GM12878 (cell line): ENCODE measurements around the gene PDE10A. TPM values are rescaled to one million over a fixed set of nuclear protein-coding genes. Genes with fewer than 3 reads are reported as not detected.

Experiments
- ATAC-seq: fragments of 200-7000 bp; cut with Tn5 transposase; 3 replicates; pipeline ENCODE4 v1.9.1; 2020; ENCODE audit warnings: mild to moderate bottlenecking, moderate library complexity
- BruUV-seq: library from RNA; stranded (reverse); fragments of 400-500 nt; replicated peaks from 2 replicates; lab custom pipeline; 2021; lab: Mats Ljungman, UMichigan
- CTCF ChIA-PET: fragments of 300-600 bp; sonication (Branson Sonifier 250); formaldehyde crosslinking; extraction: SDS; loops from one replicate; lab custom pipeline; 2021; ENCODE audit warnings: inconsistent platforms; lab: Yijun Ruan, JAX
- POLR2A ChIA-PET: fragments of 350-600 bp; formaldehyde crosslinking; extraction: SDS; loops from one replicate; lab custom pipeline; 2021; ENCODE audit warnings: inconsistent platforms; lab: Charles Lee
- RAD21 ChIA-PET: fragments of 300-600 bp; sonication (Branson Sonifier 250); formaldehyde crosslinking; loops from one replicate; lab custom pipeline; 2023; ENCODE audit warnings: antibody characterized with exemption; ENCODE audit not compliant: unreplicated experiment; lab: Charles Lee
- SMC1A ChIA-PET: fragments of 300-600 bp; sonication (Branson Sonifier 250); formaldehyde crosslinking; loops from one replicate; lab custom pipeline; 2023; ENCODE audit not compliant: unreplicated experiment, uncharacterized antibody; lab: Charles Lee
- DNase-seq: peaks from one replicate; pipeline ENCODE4 v3.0.0-alpha.2; 2011; ENCODE audit warnings: low read depth, low spot score
- FAIRE-seq: peaks from 3 replicates; lab custom pipeline; 2011; peaks lifted over from hg19 to GRCh38; lab: Jason Lieb, UNC
- H2AFZ ChIP-seq: 2 replicates; pipeline ENCODE4 v1.6.0; 2011; ENCODE audit warnings: low read depth, low read length, control low read depth; ENCODE audit not compliant: control insufficient read depth
- H3K27ac ChIP-seq: 2 replicates; pipeline ENCODE4 v1.5.1; 2011; ENCODE audit warnings: control low read depth; ENCODE audit not compliant: control insufficient read depth, insufficient read depth
- H3K27me3 ChIP-seq, 2 experiments: replicated peaks in 1 of 2; 2 replicates each; pipeline versions ENCODE4 v1.6.0 to v1.6.1; 2011; ENCODE audit warnings: low read length in 1 of 2; ENCODE audit not compliant: control insufficient read depth in 2 of 2, insufficient read depth in 2 of 2
- H3K36me3 ChIP-seq, 2 experiments: 2 replicates each; pipeline ENCODE4 v1.5.1; 2011; ENCODE audit warnings: low read length in 1 of 2; ENCODE audit not compliant: control insufficient read depth in 2 of 2, insufficient read depth in 2 of 2
- H3K4me1 ChIP-seq: 2 replicates; pipeline ENCODE4 v1.6.1; 2011; ENCODE audit warnings: mild to moderate bottlenecking, low read length, moderate library complexity, mixed read lengths; ENCODE audit not compliant: control insufficient read depth, insufficient read depth
- H3K4me2 ChIP-seq: 2 replicates; pipeline ENCODE4 v1.6.0; 2011; ENCODE audit warnings: control low read depth; ENCODE audit not compliant: control insufficient read depth, insufficient read depth
- H3K4me3 ChIP-seq: fragments of 200-600 bp; sonication (generic); 2 replicates; pipeline ENCODE4 v1.5.1; 2016
- H3K79me2 ChIP-seq: 2 replicates; pipeline ENCODE4 v1.6.0; 2011; ENCODE audit warnings: low read length; ENCODE audit not compliant: control insufficient read depth, insufficient read depth
- H3K9ac ChIP-seq: 2 replicates; pipeline ENCODE4 v1.8.0; 2011; ENCODE audit warnings: low read length, control low read depth, mixed read lengths; ENCODE audit not compliant: control insufficient read depth, insufficient read depth
- H3K9me3 ChIP-seq: replicated peaks from 3 replicates; pipeline ENCODE4 v1.5.1; 2011; ENCODE audit warnings: mild to moderate bottlenecking, low read length; ENCODE audit not compliant: control insufficient read depth, insufficient read depth
- H4K20me1 ChIP-seq: 2 replicates; pipeline ENCODE4 v1.6.0; 2011; ENCODE audit not compliant: control insufficient read depth, insufficient read depth
- ATF7 ChIP-seq: fragments of 450-650 bp; IDR thresholded peaks from 2 replicates; pipeline ENCODE4 v1.6.1; 2016; ENCODE audit warnings: low read depth, mild to moderate bottlenecking
- BHLHE40 ChIP-seq, 2 experiments: fragments of 450-650 bp in 1 of 2; IDR thresholded peaks; 2 replicates each; pipeline ENCODE4 v1.6.1; 2011 to 2017; ENCODE audit warnings: low read depth in 2 of 2, borderline replicate concordance in 1 of 2, improper control_type of control experiment in 1 of 2, low read length in 1 of 2, mild to moderate bottlenecking in 1 of 2
- HCFC1 ChIP-seq: fragments of 150-350 bp; IDR thresholded peaks from 2 replicates; pipeline ENCODE4 v1.6.1; 2014; ENCODE audit warnings: low read length
- HDAC6 ChIP-seq: fragments of 200-600 bp; sonication (generic); IDR thresholded peaks from one replicate; pipeline ENCODE4 v1.8.0; 2017; ENCODE audit warnings: antibody characterized with exemption; ENCODE audit not compliant: unreplicated experiment
- MYB ChIP-seq: fragments of 150-350 bp; IDR thresholded peaks from 2 replicates; pipeline ENCODE4 v1.6.1; 2014; ENCODE audit warnings: mild to moderate bottlenecking, low read depth, low read length, borderline replicate concordance
- MYC ChIP-seq: IDR thresholded peaks from 2 replicates; pipeline ENCODE4 v1.6.1; 2011; ENCODE audit warnings: mild to moderate bottlenecking, low read length, moderate library complexity, inconsistent platforms; ENCODE audit not compliant: insufficient read depth, insufficient replicate concordance, insufficient read length, severe bottlenecking
- NFIC ChIP-seq: IDR thresholded peaks from 2 replicates; pipeline ENCODE4 v1.6.1; 2012; ENCODE audit warnings: low read depth, mild to moderate bottlenecking, inconsistent platforms, low read length, moderate library complexity
- NFYA ChIP-seq: IDR thresholded peaks from 2 replicates; pipeline ENCODE4 v1.6.1; 2011; ENCODE audit warnings: low read depth, mild to moderate bottlenecking, low read length, improper control_type of control experiment, borderline replicate concordance
- NR2C2 ChIP-seq: IDR thresholded peaks from 2 replicates; pipeline ENCODE4 v1.6.1; 2011; ENCODE audit warnings: borderline replicate concordance, low read depth; ENCODE audit not compliant: control insufficient read depth, insufficient read length
- PAX8 ChIP-seq: fragments of 450-650 bp; IDR thresholded peaks from 2 replicates; pipeline ENCODE4 v1.6.1; 2017; ENCODE audit warnings: mild to moderate bottlenecking, moderate library complexity
- SMC3 ChIP-seq: IDR thresholded peaks from 2 replicates; pipeline ENCODE4 v1.6.1; 2011; ENCODE audit warnings: low read length, improper control_type of control experiment, borderline replicate concordance
- TCF3 ChIP-seq: IDR thresholded peaks from 2 replicates; pipeline ENCODE4 v1.6.1; 2012; ENCODE audit warnings: low read depth, mild to moderate bottlenecking, low read length, borderline replicate concordance; ENCODE audit not compliant: insufficient read depth
- WGBS: methylation state at CpG from one replicate; pipeline ENCODE4 v1.1.6; 2016; ENCODE audit warnings: low lambda C conversion rate; ENCODE audit not compliant: insufficient replicate concordance, insufficient coverage; ENCODE audit errors: missing lambda C conversion rate; 5-methylcytosine and 5-hydroxymethylcytosine counted together
- in situ Hi-C: fragments of 300-500 bp; cut with MboI; formaldehyde crosslinking; loops from 9 replicates; pipeline ENCODE4 v1.14.3; 2018; ENCODE audit warnings: mixed read lengths
- intact Hi-C: fragments of 100-400 bp; cut with micrococcal nuclease; formaldehyde crosslinking; loops from one replicate; pipeline ENCODE4 v1.14.2; 2022; ENCODE audit not compliant: unreplicated experiment
- polyA plus RNA-seq, 11 experiments: library from polyadenylated mRNA; depleted of rRNA in 4 of 11; unstranded in 6 of 11; stranded (reverse) in 5 of 11; fragments of >200 nt; fragmentation: Nextera tagmentation in 4 of 11; fragmentation: Illumina TruSeq in 1 of 11; extraction: Ambion mirVana in 4 of 11; extraction: Trizol in 1 of 11; gene quantifications; 1 replicate in 1 of 11; 2 replicates in 10 of 11; pipeline versions ENCODE4 v1.2.1 to v1.2.3, GENCODE V29; 2011 to 2016; ENCODE audit warnings: inconsistent platforms in 2 of 11, missing spikeins in 2 of 11, low read depth in 1 of 11
- total RNA-seq, 4 experiments: library from RNA; depleted of rRNA in 3 of 4; stranded (reverse); fragments of >200 nt in 3 of 4; fragmentation: Illumina TruSeq in 1 of 4; extraction: Trizol in 1 of 4; gene quantifications; 2 replicates each; pipeline versions ENCODE4 v1.2.1 to v1.2.3, GENCODE V29; 2013 to 2021
- TF ChIP-seq, protein P1 (sequence below): IDR thresholded peaks from 2 replicates; pipeline ENCODE4 v1.6.1; 2012; ENCODE audit warnings: improper control_type of control experiment, low read depth, low read length; ENCODE audit not compliant: insufficient replicate concordance

PDE10A gene
- total and polyA plus RNA-seq, 10 of the 15 experiments (the other 5 are each of a cell fraction or from before 2014, with no cell fraction given): under 0.01 to 1.3 (median 0.03) TPM; not detected in 2

- Histone ChIP-seq H3K36me3 (no peaks in the 10 kb centered on the region), H3K9me3 (no peaks in the 10 kb centered on the region), H3K4me3 (no peak overlapping the region), H2AFZ (no peak overlapping the region), H3K27me3 (no peaks in the 10 kb centered on the region), H3K9ac (no peak overlapping the region), H4K20me1 (no peaks in the 10 kb centered on the region), H3K4me1 (no peaks in the 10 kb centered on the region), H3K4me2 (no peak overlapping the region), H3K27ac (no peak overlapping the region), H3K79me2 (no peaks in the 10 kb centered on the region)
- in situ Hi-C loops: no loop called here
- ChIA-PET RAD21 (no interaction called here), POLR2A (no interaction called here), CTCF (no interaction called here), SMC1A (no interaction called here)
- DNase-seq (no peak), FAIRE-seq (no peak), ATAC-seq (no peak)
- 0% methylated on average over 1 of the region's 1 CpG for WGBS
- intact Hi-C loops: no loop called here
- BruUV-seq: no TSS peak
- TF ChIP-seq MYB (no peak), TCF3 (no peak)
These were observed 286.9 kb downstream of the PDE10A start for GRCh38 chr6:165376100-165376499.

GRCh38 chr6:165365371-165365770 is 297.7 kb downstream of the PDE10A start:
- ChIA-PET SMC1A (no interaction called here), POLR2A (no interaction called here), RAD21 (no interaction called here), CTCF (no interaction called here)
- no TSS peak for BruUV-seq
- ATAC-seq (no peak), FAIRE-seq (no peak), DNase-seq (no peak)
- no peak overlapping the region for H3K4me2 ChIP-seq
- 0% methylated on average over 1 of the region's 1 CpG for WGBS
- intact Hi-C loops (no loop called here), in situ Hi-C loops (no loop called here)
- no peaks in the 10 kb centered on the region for H3K9me3 ChIP-seq
- H3K4me3 ChIP-seq: no peak overlapping the region
- no peaks in the 10 kb centered on the region for H3K4me1 ChIP-seq
- H2AFZ ChIP-seq: no peak overlapping the region
- H3K79me2 ChIP-seq: no peaks in the 10 kb centered on the region
- H3K36me3 ChIP-seq: no peaks in the 10 kb centered on the region
- H3K27me3 ChIP-seq: no peaks in the 10 kb centered on the region
- H3K27ac ChIP-seq: no peak overlapping the region
- no peaks in the 10 kb centered on the region for H4K20me1 ChIP-seq
- H3K9ac ChIP-seq: no peak overlapping the region
- TF ChIP-seq HDAC6 (no peak), ATF7 (no peak), BHLHE40 (IDR thresholded peaks at IDR 0.05; ENCODE audit: borderline replicate concordance in 1 of 2, low read depth in 2 of 2, low read length in 1 of 2) (no peak), MYC (no peak), NFIC (no peak), SMC3 (no peak), NFYA (no peak), HCFC1 (no peak), PAX8 (no peak), MYB (no peak), NR2C2 (no peak)
- TF ChIP-seq, protein P1, sequence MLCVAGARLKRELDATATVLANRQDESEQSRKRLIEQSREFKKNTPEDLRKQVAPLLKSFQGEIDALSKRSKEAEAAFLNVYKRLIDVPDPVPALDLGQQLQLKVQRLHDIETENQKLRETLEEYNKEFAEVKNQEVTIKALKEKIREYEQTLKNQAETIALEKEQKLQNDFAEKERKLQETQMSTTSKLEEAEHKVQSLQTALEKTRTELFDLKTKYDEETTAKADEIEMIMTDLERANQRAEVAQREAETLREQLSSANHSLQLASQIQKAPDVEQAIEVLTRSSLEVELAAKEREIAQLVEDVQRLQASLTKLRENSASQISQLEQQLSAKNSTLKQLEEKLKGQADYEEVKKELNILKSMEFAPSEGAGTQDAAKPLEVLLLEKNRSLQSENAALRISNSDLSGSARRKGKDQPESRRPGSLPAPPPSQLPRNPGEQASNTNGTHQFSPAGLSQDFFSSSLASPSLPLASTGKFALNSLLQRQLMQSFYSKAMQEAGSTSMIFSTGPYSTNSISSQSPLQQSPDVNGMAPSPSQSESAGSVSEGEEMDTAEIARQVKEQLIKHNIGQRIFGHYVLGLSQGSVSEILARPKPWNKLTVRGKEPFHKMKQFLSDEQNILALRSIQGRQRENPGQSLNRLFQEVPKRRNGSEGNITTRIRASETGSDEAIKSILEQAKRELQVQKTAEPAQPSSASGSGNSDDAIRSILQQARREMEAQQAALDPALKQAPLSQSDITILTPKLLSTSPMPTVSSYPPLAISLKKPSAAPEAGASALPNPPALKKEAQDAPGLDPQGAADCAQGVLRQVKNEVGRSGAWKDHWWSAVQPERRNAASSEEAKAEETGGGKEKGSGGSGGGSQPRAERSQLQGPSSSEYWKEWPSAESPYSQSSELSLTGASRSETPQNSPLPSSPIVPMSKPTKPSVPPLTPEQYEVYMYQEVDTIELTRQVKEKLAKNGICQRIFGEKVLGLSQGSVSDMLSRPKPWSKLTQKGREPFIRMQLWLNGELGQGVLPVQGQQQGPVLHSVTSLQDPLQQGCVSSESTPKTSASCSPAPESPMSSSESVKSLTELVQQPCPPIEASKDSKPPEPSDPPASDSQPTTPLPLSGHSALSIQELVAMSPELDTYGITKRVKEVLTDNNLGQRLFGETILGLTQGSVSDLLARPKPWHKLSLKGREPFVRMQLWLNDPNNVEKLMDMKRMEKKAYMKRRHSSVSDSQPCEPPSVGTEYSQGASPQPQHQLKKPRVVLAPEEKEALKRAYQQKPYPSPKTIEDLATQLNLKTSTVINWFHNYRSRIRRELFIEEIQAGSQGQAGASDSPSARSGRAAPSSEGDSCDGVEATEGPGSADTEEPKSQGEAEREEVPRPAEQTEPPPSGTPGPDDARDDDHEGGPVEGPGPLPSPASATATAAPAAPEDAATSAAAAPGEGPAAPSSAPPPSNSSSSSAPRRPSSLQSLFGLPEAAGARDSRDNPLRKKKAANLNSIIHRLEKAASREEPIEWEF: no peak
